ENCODE measurements around the gene OPRPN. TPM values are rescaled to one million over a fixed set of nuclear protein-coding genes. Genes with fewer than 3 reads are reported as not detected.

OPRPN gene
- total RNA-seq, 1 donor from 2014 or later = not detected

- no peaks in the 10 kb centered on the region for H3K4me1 ChIP-seq (ENCODE audit: control insufficient read depth in 3 of 3, insufficient read depth in 3 of 3, low read length in 3 of 3)
- H3K27me3 ChIP-seq (ENCODE audit: control insufficient read depth in 3 of 3, insufficient read depth in 3 of 3, low read length in 3 of 3) = no peaks in the 10 kb centered on the region
- H3K36me3 ChIP-seq (ENCODE audit: control insufficient read depth in 3 of 3, insufficient read depth in 3 of 3, low read length in 3 of 3) = no peaks in the 10 kb centered on the region
- no peaks in the 10 kb centered on the region for H3K9me3 ChIP-seq (ENCODE audit: control insufficient read depth in 3 of 3, low read length in 3 of 3)
- H3K4me3 ChIP-seq (ENCODE audit: low read length in 3 of 3) = no peak within 1 kb of the TSS
- H3K27ac ChIP-seq (ENCODE audit: low read depth, low read length) = no peak within 1 kb of the TSS
- no peak within 1 kb of the TSS for H3K9ac ChIP-seq (ENCODE audit: low read depth in 1 of 3, low read length in 3 of 3)
Measured at GRCh38 chr4:70382691-70383181, 15.0 kb upstream of the OPRPN start, which contains the start of gene SMR3B. Gene SMR3B, plus strand, starts transcription at chr4:70383131. Its CDS starts 1,380 bp downstream, at chr4:70384511.

GRCh38 chr4:70392057-70392776 is 5.5 kb upstream of the OPRPN start:
- H3K9ac ChIP-seq (ENCODE audit: low read depth in 1 of 3, low read length in 3 of 3) = no peak overlapping the region
- no peak overlapping the region for H3K27ac ChIP-seq (ENCODE audit: low read depth, low read length)
- no peaks in the 10 kb centered on the region for H3K36me3 ChIP-seq (ENCODE audit: control insufficient read depth in 3 of 3, insufficient read depth in 3 of 3, low read length in 3 of 3)
- H3K4me1 ChIP-seq (ENCODE audit: control insufficient read depth in 3 of 3, insufficient read depth in 3 of 3, low read length in 3 of 3) = no peaks in the 10 kb centered on the region
- no peak overlapping the region for H3K4me3 ChIP-seq (ENCODE audit: low read length in 3 of 3)
- no peaks in the 10 kb centered on the region for H3K27me3 ChIP-seq (ENCODE audit: control insufficient read depth in 3 of 3, insufficient read depth in 3 of 3, low read length in 3 of 3)
- H3K9me3 ChIP-seq (ENCODE audit: control insufficient read depth in 3 of 3, low read length in 3 of 3) = no peaks in the 10 kb centered on the region

DNA sequence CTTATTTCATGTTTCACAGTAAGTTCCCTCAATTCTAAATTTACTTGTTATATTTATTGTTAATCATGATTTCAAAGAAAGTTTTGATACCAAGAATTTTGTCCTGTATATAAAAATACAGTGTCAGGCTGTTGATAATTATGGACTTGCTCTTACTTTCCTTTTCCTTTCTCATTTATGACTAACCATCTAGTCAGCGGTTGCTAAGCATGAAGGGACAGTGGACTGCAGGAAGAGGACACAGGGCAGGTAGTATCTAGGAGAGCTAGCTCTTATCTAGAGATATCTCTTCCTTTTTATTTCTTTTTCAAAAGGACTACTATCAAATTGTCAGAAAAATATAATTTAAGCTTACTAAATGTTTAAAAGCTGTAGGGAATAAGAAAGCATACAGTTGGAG is 1.6 kb downstream of the OPRPN start:
- no peak overlapping the region for H3K27ac ChIP-seq (ENCODE audit: low read depth, low read length)
- H3K36me3 ChIP-seq (ENCODE audit: control insufficient read depth in 3 of 3, insufficient read depth in 3 of 3, low read length in 3 of 3) = no peaks in the 10 kb centered on the region
- H3K4me1 ChIP-seq (ENCODE audit: control insufficient read depth in 3 of 3, insufficient read depth in 3 of 3, low read length in 3 of 3) = no peaks in the 10 kb centered on the region
- no peaks in the 10 kb centered on the region for H3K27me3 ChIP-seq (ENCODE audit: control insufficient read depth in 3 of 3, insufficient read depth in 3 of 3, low read length in 3 of 3)
- H3K9ac ChIP-seq (ENCODE audit: low read depth in 1 of 3, low read length in 3 of 3) = no peak overlapping the region
- no peak overlapping the region for H3K4me3 ChIP-seq (ENCODE audit: low read length in 3 of 3)
- H3K9me3 ChIP-seq (ENCODE audit: control insufficient read depth in 3 of 3, low read length in 3 of 3) = no peaks in the 10 kb centered on the region

- H3K9me3 ChIP-seq (ENCODE audit: control insufficient read depth in 3 of 3, low read length in 3 of 3) = no peaks in the 10 kb centered on the region
- no peak overlapping the region for H3K4me3 ChIP-seq (ENCODE audit: low read length in 3 of 3)
- no peak overlapping the region for H3K27ac ChIP-seq (ENCODE audit: low read depth, low read length)
Measured at GRCh38 chr4:70402762-70403161, 5.0 kb downstream of the OPRPN start.

DNA sequence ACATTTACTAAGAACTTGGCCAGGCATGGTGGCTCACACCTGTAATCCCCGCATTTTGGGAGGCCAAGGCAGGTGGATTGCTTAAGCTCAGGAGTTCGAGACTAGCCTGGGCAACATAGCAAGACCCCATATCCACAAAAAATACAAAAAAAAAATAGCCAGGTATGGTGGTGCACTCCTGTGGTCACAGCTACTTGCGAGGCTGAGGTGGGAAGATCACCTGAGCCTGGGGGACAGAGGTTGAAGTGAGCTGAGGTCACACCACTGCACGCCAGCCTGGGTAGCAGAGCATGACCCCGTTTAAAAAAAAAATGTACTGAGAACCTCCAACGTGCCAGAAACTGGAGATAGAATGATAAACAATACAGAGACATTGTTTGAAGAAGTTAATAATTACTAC is 8.0 kb downstream of the OPRPN start:
- no peak overlapping the region for H3K27ac ChIP-seq (ENCODE audit: low read depth, low read length)
- no peaks in the 10 kb centered on the region for H3K27me3 ChIP-seq (ENCODE audit: control insufficient read depth in 3 of 3, insufficient read depth in 3 of 3, low read length in 3 of 3)
- H3K4me1 ChIP-seq (ENCODE audit: control insufficient read depth in 3 of 3, insufficient read depth in 3 of 3, low read length in 3 of 3) = no peaks in the 10 kb centered on the region
- H3K36me3 ChIP-seq (ENCODE audit: control insufficient read depth in 3 of 3, insufficient read depth in 3 of 3, low read length in 3 of 3) = no peaks in the 10 kb centered on the region
- H3K4me3 ChIP-seq (ENCODE audit: low read length in 3 of 3) = no peak overlapping the region
- no peaks in the 10 kb centered on the region for H3K9me3 ChIP-seq (ENCODE audit: control insufficient read depth in 3 of 3, low read length in 3 of 3)
- no peak overlapping the region for H3K9ac ChIP-seq (ENCODE audit: low read depth in 1 of 3, low read length in 3 of 3)

More at GRCh38 chr4:70402762-70403161, 5.0 kb downstream of the OPRPN start:
- H3K36me3 ChIP-seq (ENCODE audit: control insufficient read depth in 3 of 3, insufficient read depth in 3 of 3, low read length in 3 of 3) = no peaks in the 10 kb centered on the region
- no peaks in the 10 kb centered on the region for H3K4me1 ChIP-seq (ENCODE audit: control insufficient read depth in 3 of 3, insufficient read depth in 3 of 3, low read length in 3 of 3)
- no peak overlapping the region for H3K9ac ChIP-seq (ENCODE audit: low read depth in 1 of 3, low read length in 3 of 3)
- H3K27me3 ChIP-seq (ENCODE audit: control insufficient read depth in 3 of 3, insufficient read depth in 3 of 3, low read length in 3 of 3) = no peaks in the 10 kb centered on the region

- H3K9ac ChIP-seq (ENCODE audit: low read depth in 1 of 3, low read length in 3 of 3) = no peak overlapping the region
- no peaks in the 10 kb centered on the region for H3K9me3 ChIP-seq (ENCODE audit: control insufficient read depth in 3 of 3, low read length in 3 of 3)
- no peak overlapping the region for H3K27ac ChIP-seq (ENCODE audit: low read depth, low read length)
- H3K27me3 ChIP-seq (ENCODE audit: control insufficient read depth in 3 of 3, insufficient read depth in 3 of 3, low read length in 3 of 3) = no peaks in the 10 kb centered on the region
- H3K4me3 ChIP-seq (ENCODE audit: low read length in 3 of 3) = no peak overlapping the region
- no peaks in the 10 kb centered on the region for H3K4me1 ChIP-seq (ENCODE audit: control insufficient read depth in 3 of 3, insufficient read depth in 3 of 3, low read length in 3 of 3)
- H3K36me3 ChIP-seq (ENCODE audit: control insufficient read depth in 3 of 3, insufficient read depth in 3 of 3, low read length in 3 of 3) = no peaks in the 10 kb centered on the region
Measured at GRCh38 chr4:70425306-70425705, 27.6 kb downstream of the OPRPN start.

- no peak overlapping the region for H3K4me3 ChIP-seq (ENCODE audit: low read length in 3 of 3)
- H3K9ac ChIP-seq (ENCODE audit: low read depth in 1 of 3, low read length in 3 of 3) = no peak overlapping the region
- H3K27me3 ChIP-seq (ENCODE audit: control insufficient read depth in 3 of 3, insufficient read depth in 3 of 3, low read length in 3 of 3) = no peaks in the 10 kb centered on the region
Measured at GRCh38 chr4:70426789-70427188, 29.0 kb downstream of the OPRPN start.

GRCh38 chr4:70437197-70437596 is 39.5 kb downstream of the OPRPN start:
- H3K27ac ChIP-seq (ENCODE audit: low read depth, low read length) = no peak overlapping the region
- H3K4me1 ChIP-seq (ENCODE audit: control insufficient read depth in 3 of 3, insufficient read depth in 3 of 3, low read length in 3 of 3) = no peaks in the 10 kb centered on the region
- H3K9ac ChIP-seq (ENCODE audit: low read depth in 1 of 3, low read length in 3 of 3) = no peak overlapping the region
- no peaks in the 10 kb centered on the region for H3K36me3 ChIP-seq (ENCODE audit: control insufficient read depth in 3 of 3, insufficient read depth in 3 of 3, low read length in 3 of 3)
- no peaks in the 10 kb centered on the region for H3K9me3 ChIP-seq (ENCODE audit: control insufficient read depth in 3 of 3, low read length in 3 of 3)
- no peaks in the 10 kb centered on the region for H3K27me3 ChIP-seq (ENCODE audit: control insufficient read depth in 3 of 3, insufficient read depth in 3 of 3, low read length in 3 of 3)
- no peak overlapping the region for H3K4me3 ChIP-seq (ENCODE audit: low read length in 3 of 3)

More at GRCh38 chr4:70426789-70427188, 29.0 kb downstream of the OPRPN start:
- H3K36me3 ChIP-seq (ENCODE audit: control insufficient read depth in 3 of 3, insufficient read depth in 3 of 3, low read length in 3 of 3) = no peaks in the 10 kb centered on the region
- H3K4me1 ChIP-seq (ENCODE audit: control insufficient read depth in 3 of 3, insufficient read depth in 3 of 3, low read length in 3 of 3) = no peaks in the 10 kb centered on the region
- no peaks in the 10 kb centered on the region for H3K9me3 ChIP-seq (ENCODE audit: control insufficient read depth in 3 of 3, low read length in 3 of 3)
- H3K27ac ChIP-seq (ENCODE audit: low read depth, low read length) = no peak overlapping the region

- no peak overlapping the region for H3K27ac ChIP-seq (ENCODE audit: low read depth, low read length)
- H3K9ac ChIP-seq (ENCODE audit: low read depth in 1 of 3, low read length in 3 of 3) = no peak overlapping the region
- no peaks in the 10 kb centered on the region for H3K36me3 ChIP-seq (ENCODE audit: control insufficient read depth in 3 of 3, insufficient read depth in 3 of 3, low read length in 3 of 3)
- no peaks in the 10 kb centered on the region for H3K27me3 ChIP-seq (ENCODE audit: control insufficient read depth in 3 of 3, insufficient read depth in 3 of 3, low read length in 3 of 3)
- H3K4me1 ChIP-seq (ENCODE audit: control insufficient read depth in 3 of 3, insufficient read depth in 3 of 3, low read length in 3 of 3) = no peaks in the 10 kb centered on the region
- H3K4me3 ChIP-seq (ENCODE audit: low read length in 3 of 3) = no peak overlapping the region
- no peaks in the 10 kb centered on the region for H3K9me3 ChIP-seq (ENCODE audit: control insufficient read depth in 3 of 3, low read length in 3 of 3)
Measured at GRCh38 chr4:70442474-70442873, 44.7 kb downstream of the OPRPN start.

DNA sequence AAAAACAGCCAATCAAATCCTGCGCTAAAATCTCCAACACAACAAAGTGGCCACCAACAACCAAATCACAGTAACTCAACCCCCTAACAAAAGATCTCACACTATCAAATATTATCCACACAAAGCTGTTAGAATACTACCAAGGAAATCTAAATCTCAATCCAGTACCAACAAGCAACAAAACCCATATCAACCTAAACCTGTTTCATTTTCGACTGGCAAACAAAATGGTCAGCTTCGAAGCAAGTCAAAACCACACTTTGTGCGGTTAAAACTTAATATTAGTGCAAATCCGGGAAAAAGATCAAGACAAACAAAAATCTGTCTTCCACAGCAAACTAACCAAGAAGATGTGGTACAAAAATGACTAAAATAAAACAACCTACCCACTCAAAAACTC is 45.6 kb downstream of the OPRPN start:
- Histone ChIP-seq H3K36me3 (ENCODE audit: control insufficient read depth in 3 of 3, insufficient read depth in 3 of 3, low read length in 3 of 3) (no peaks in the 10 kb centered on the region), H3K9ac (ENCODE audit: low read depth in 1 of 3, low read length in 3 of 3) (no peak overlapping the region), H3K27me3 (ENCODE audit: control insufficient read depth in 3 of 3, insufficient read depth in 3 of 3, low read length in 3 of 3) (no peaks in the 10 kb centered on the region), H3K4me3 (ENCODE audit: low read length in 3 of 3) (no peak overlapping the region), H3K4me1 (ENCODE audit: control insufficient read depth in 3 of 3, insufficient read depth in 3 of 3, low read length in 3 of 3) (no peaks in the 10 kb centered on the region), H3K27ac (ENCODE audit: low read depth, low read length) (no peak overlapping the region), H3K9me3 (ENCODE audit: control insufficient read depth in 3 of 3, low read length in 3 of 3) (no peaks in the 10 kb centered on the region)
